HG02870 (cell line): ENCODE measurements around the gene MYH7B.

Experiments used
- ATAC-seq: cut with Tn5 transposase; IDR thresholded peaks from one replicate; pipeline ENCODE4 v1.9.1; 2021; ENCODE audit warnings: mild to moderate bottlenecking, moderate library complexity; ENCODE audit not compliant: unreplicated experiment

The MYH7B gene

DNA sequence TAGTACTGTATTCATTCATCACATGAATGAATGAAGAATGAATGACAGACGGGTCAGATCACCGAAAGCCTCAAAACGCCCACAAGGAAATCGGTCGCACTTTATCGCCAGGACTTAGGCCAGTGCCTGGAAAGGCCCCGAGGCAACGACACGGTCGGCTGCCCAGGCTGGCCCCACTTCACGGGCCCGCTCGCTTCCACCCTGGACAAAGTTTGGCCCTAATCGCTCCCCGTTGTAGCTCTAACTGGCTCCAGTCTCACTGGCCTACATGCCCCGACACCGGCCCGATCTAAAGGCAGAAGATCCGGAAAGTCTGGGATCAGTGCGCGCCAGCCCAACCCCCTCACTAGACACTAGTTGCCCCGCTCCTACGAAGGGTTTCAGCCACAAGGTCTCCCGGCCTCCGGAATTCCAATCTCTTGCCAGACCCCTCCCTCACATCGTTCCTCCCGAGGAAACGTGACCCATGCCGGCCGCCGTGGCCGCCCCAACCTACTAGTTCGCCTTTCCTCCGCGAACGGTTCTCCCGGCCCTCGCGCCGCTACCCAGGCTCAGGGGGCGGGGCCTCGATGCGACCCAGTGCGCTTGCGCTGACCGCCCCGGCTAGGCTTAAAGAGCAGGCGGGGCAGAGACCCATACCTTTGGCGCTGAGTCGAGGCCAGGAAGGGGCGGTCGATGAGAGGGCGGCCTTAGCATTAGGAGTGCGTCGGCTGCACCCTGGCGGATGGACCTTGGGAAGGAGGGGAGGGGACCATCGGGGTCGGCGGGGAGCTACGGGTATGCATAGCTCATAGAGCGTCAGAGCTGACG is at the start of gene MYH7B, which contains the start of gene GSS:
Gene MYH7B (plus strand): TSS at position 638 of the 810 bp plus-strand sequence. CDS start 22,138 bp downstream, outside the sequence.
Gene GSS (minus strand): TSS at position 576 of the 810 bp plus-strand sequence. CDS start 3,954 bp downstream, outside the sequence.
- ATAC-seq = peak; percentile 79

DNA sequence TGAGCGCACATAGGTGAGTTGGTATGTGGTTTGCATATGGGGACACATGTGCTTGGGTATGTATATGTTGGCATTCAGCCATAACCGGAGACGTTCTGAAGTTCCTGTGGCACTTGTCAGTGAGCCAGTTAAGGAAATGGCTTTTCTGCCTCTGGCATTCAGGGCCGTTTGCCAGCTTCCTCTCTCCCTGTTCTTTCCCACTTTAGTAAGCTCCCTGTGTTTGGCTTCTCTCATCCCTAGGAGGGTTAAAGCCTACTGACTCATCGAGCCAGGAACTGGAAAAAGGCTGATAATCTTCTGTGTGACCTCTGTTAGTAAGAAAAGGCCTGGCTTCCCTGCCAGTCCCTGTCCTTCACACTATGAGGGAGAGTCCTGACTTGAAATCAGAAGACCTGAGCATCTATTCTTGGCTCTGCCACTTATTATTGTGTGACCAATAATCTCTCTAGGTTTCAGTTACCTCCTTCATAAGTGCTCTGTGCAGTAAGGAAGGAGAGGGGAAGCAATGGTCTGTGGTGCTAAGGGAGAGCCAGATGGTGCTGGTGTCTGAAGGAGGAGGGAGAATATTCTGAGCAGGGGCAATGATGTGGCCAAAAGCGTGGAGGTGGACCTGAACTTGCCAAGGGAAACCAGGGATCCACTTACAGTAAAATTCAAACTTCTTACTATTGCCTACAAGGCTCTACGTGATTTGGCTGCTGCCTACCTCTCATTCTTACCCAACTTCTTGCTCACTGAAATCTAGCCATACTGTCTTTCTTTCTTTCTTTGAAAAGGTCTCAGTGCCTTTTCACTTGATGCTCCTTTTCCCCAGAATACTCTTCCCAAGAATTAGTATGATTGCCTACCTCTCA is 47.8 kb upstream of the MYH7B start:
- no peak for ATAC-seq

DNA sequence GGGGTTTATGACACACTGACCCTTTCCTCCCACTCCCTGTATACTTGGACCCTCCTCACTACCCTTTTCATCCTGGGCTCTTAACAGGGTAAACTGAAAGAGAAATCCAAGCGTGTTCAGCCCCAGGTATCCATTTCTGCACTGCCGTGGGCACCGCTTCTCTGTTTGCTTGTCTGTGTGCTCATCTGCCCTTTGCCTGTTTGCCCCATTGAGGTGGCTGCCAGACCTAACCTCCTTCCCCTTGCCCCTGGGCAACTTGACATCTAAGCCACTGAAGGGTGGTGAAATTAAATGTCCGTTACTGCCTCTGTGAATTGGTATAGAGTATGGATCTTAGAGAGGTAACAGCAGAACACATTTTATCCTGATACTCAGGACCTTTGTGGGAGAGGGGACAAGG is 40.5 kb upstream of the MYH7B start:
- no peak for ATAC-seq

DNA sequence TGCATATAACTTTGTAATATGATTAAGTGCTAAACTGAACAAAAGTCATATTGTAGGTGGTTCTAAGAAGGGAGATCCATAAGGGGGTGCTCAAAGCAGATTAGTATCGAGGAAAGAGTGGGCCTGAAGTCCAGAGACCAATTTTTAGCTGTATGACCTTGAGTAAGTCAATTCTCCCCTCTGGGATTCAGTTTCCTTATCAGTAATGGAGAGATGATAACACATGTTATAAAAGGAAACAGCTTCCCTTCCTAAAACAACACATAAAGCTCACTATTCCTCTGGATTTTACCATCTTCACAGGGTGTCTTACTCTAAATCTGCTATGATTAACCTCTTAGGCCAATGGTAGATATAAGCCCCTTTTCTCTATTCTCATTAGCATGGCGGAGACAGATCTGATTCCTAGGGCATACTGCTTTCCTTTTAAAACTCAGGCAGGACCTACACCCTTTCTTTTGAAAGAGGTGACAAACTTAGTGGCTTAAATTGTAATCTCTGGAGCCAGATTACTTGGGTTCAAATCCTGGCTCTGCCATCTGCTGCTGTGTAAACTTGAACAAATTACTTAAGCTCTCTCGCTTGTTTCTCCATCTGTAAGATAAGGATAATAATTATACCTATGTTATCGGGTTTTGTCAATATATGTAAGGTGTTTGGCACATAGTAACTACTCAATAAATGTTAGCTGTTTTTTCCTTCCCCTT is 39.8 kb upstream of the MYH7B start:
- ATAC-seq = no peak

DNA sequence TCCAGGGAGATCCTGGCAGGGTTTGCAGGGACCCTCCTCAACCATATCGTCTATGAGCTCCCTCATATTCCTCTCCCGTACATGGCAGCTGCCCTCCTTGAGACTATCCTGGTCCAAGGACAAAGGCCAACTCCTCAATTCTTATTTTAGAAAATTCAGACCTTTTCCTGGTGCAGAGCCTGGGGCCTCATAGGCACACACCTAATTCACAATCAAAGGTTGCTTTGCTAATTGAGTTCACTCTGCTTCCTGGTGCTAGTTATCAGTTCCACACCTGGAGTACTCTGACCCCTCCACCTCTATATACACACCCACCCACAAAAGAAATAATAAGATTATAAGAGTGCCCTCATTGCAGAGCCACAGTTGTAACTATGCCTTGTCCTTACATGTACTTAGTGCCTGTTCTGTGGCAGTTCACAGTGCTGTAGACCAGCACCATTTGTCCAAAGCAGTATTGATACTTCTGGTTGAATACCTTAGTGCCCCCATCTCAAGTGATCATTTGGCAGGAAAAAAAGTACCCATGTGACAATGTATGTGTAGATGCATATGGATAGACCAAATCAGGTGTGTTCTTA is 38.8 kb upstream of the MYH7B start:
- ATAC-seq = no peak

DNA sequence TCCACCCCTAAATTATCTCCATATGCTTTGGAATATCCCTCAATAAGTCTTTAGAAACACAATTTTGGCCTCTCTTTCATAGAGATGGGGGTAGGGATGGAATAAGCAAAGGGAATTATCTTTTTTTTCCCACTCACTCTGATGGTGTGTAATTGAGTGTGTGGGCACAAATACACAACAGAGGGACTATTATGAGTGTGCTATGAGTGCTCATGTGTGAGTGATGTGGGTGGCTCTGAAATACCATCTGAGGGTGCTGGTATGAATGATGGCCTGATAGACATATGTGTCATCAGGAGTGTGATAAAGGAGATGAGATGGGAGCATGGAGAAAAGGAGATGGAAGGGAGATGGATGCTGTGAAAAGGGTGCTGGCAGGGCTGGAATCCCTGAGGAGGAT is 35.6 kb upstream of the MYH7B start:
- ATAC-seq = no peak

DNA sequence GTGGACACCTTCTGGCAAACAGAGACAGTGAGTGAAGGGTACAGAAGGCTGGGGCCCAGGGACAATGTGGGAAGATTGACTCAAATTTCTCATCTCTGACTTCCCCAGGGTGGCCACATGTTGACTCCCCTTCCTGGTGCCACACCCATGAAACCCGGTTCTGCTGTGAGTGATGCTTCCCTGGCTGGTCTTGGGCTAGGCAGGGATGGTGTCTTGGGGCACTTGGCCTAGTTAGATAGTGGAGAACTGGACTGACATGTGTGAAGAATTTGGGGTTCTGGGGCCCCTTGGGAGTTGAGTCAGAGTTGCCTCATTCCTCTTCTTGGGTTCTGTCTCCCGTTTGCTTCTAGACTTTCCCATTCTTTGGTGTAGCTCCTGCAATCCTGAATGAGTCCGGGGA is 34.2 kb upstream of the MYH7B start:
- ATAC-seq = no peak

DNA sequence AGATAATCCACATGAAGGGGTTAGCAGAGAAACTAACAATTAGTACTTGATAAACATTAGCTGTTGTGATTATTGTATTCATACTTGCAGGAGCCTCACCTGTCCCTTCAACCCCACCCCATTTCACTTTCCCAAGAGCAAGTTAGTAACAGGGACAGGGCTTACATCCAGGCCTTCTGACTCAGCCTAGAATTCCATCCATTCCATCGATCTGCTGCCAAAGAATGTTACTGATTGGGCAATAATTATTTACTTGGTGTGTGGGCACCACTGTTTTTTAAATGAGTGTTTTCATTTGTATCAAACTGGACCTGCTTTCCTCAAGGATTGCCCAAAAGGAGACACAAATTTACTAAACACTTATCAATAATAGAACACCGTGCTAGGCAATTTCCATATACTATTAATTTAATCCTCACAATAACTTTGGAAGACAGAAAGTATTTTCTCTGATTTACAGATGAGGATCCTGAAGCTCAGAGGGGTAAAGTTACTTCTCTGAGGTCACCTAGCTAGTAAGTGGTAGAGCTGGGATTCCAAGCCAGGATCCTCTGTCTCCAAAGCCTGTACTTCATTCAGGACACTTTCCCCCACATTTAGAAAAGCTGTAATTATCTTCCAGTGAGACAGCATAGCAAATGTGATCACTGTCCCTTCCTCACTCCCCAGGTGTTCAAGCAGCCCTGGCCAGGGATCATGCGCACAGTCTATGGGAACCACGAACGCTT is 32.9 kb upstream of the MYH7B start:
- ATAC-seq = no peak

DNA sequence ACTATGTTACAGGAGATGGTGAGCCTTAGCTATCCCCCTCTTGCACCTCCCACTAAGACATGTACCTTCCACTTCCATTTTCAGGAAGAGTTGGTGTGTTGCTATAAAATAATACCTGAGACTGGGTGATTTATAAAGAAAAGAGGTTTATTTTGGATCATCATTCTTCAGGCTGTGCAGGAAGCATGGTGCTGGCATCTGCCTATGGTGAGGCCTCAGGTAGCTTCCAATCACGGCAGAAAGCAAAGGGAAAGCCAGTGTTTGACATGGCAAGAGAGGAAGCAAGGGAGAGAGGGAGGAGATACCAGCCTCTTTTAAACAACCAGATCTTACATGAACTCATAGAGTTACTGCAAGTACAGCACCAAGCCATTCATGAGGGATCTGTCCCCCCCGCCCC is 32.3 kb upstream of the MYH7B start:
- no peak for ATAC-seq

GRCh38 chr20:34925341-34925740 is 30.3 kb upstream of the MYH7B start:
- no peak for ATAC-seq

GRCh38 chr20:34925981-34926380 is 29.7 kb upstream of the MYH7B start:
- no peak for ATAC-seq

- ATAC-seq = no peak
Observed at GRCh38 chr20:34926581-34926980, 29.1 kb upstream of the MYH7B start.

DNA sequence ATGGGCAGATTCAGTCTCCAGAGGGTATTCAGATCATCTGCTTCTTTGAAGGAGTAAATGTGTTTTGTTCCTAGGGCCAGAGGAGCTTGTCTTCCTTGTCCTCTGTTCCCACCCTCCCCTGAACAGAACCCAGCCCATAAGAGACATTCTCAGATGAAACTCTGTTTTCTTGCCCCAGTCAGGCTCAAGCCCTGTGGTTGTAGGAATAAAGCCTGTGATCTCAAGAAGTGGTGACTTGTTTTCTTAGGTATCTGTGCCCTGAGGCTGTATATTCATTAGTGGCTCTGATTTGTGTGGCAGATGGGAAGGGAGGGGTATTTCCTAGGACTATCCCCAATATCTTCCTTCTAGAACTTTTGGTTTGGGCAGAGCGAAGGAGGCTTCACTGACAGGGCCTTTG is 27.9 kb upstream of the MYH7B start:
- no peak for ATAC-seq

DNA sequence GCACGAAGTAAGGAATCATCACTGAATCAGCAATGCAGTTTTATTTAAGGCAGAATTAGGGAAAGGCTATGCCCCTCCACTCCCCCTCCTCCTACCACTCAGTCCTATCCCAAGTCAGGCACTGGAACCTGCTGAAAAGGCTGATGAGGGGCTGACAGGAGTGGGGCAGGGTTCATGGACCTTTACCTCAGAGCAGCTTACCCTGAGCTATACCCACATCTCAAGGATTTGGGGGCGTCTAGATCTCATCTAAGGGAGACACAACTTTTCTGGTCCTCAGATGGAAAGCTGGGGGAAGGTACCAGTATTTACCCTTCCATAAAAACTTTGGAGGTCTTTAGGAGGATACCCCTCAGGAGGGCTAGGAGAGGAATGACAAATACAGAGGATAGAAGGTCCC is 27.3 kb upstream of the MYH7B start:
- ATAC-seq = no peak

- no peak for ATAC-seq
Observed at GRCh38 chr20:34931771-34932170, 23.9 kb upstream of the MYH7B start.

- no peak for ATAC-seq
Observed at GRCh38 chr20:34938466-34939163, 17.1 kb upstream of the MYH7B start.

DNA sequence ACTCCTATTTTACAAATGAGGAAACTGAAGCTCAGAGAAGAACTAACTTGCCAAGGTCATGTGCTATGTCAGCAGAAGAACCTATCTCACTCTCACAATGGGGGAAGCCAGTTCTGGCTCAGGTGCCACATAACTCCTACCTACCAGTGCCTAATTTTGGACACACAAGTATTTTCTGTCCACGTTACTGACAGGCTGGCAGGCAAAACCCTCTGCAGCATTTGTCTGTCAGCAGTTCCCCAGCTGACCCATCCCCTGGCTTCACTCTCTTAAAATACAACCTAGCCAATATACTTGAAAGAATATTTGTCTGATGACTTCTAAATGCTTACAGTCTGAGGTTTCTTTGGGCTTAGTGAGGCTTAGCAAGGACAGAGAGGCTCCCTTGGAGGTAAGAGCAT is 15.6 kb upstream of the MYH7B start:
- ATAC-seq = no peak

- no peak for ATAC-seq
Observed at GRCh38 chr20:34941226-34941625, 14.4 kb upstream of the MYH7B start.

DNA sequence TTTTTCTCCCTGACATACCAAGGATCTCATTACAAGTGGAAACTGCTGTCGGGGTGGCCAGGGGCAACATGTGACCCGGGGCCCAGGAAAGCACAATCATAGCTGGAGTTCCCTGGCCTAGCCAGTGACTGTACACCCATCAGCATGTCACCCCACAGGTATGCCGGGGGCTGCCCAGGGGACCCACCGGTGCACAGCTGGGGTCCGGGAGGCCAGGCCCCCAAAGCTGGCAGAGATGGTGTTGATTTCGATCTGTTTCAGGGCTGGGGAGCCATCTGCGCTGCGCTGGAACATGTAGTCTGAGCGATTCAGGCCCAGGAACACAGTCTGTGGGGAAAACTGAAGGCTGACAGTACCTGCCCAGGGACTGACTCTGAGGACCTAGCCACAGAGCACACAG is 13.4 kb upstream of the MYH7B start:
- no peak for ATAC-seq
